HTERT RPE-1 (cell line): ENCODE data around the gene ERMAP.
"Not testable (repeated sequence)": the region's sequence is repeated elsewhere in the genome, so short reads cannot be mapped to it uniquely, and the experiment has no call there.

ENCODE experiments used
- in situ Hi-C: fragments of 300-500 bp; cut with MboI; formaldehyde crosslinking; loops from 4 replicates; pipeline ENCODE4 v1.14.3; 2020; ENCODE audit warnings: low sequenced_read_pairs

ERMAP gene

DNA sequence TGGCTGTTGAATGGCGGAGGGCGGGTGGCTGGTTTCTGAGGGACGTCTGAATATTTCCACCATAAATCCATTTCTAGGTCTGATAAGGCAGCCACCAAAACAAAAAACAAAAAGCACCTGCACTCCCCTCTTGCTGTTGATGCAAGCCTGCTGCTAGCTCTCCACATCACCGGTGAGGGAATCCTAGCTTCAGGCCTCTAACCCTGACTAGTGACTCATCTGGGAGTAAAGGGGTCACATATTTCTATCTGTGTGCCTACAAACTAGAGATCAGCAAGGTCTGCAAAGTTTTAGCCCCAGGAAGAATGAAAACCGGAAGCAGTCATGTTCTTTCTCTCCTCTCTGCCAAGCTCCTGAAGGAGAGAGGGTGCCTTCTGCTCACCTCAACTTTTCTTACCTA is 10.3 kb upstream of the ERMAP start:
- in situ Hi-C loops: no loop called here

DNA sequence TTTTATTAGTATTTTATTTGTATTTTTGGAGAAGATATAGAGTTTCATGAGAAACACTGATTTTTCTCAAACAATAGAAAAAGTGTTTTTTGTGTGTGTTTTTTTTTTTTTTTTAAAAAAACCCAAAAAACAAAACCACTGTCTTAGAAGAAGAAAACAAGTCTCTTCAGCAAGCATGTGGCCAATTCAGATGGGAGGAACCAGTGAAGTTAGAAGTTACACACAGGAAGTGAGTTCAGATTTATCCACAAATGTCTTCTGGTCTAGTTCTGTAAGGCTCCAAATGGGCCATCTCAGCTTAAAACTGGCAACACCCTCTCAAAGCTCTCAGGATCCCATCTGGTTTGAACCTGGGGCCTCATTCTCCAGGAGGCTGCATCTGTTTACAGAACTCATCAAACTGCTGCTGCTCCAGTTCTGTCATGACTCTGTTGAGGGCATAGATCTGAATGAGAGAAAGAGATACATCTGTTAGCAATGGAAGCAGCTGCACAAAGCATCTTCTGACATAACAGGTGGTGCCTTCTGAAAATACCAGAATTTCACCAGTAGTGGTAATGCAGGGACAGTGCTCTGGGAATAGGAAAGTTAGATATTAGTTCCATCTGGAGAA is 9.8 kb upstream of the ERMAP start:
- in situ Hi-C loops: no loop called here

DNA sequence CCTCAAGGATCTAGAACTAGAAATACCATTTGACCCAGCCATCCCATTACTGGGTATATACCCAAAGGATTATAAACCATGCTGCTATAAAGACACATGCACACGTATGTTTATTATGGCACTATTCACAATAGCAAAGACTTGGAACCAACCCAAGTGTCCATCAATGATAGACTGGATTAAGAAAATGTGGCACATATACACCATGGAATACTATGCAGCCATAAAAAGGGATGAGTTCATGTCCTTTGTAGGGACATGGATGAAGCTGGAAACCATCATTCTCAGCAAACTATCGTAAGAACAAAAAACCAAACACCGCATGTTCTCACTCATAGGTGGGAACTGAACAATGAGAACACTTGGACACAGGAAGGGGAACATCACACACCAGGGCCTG is 2.1 kb upstream of the ERMAP start:
- in situ Hi-C loops: not testable (repeated sequence)

DNA sequence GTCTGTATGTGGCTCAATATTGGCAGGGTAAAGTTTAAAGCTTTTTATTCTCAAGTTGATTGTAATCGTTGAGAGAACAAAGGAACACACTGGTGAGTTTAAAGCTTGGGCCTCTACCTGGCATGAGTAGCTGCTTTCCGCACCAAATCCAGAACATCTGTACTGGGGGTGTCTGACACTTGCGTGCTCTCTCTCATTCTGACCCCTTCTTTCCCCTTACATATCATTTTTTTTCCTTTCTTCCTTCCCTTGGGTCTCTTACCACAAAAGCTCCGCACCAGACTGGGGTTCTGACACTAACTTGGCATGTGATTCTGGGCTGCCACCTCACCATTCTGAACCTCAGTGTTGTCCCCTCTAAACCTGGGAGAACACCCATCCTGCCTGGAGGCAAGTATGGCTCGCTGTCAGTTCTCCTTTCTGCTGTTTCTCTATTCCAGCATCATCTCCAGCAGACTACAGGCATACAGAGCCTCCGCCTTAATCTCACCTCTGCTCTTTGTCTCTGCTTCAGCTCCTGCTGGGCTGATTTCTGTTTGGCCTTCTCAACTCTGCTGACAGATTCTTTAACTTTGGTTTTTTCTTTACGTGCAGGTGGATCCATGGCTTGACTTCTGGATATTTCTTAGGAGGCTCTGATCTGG is 859 bp upstream of the ERMAP start:
- in situ Hi-C loops: no loop called here

DNA sequence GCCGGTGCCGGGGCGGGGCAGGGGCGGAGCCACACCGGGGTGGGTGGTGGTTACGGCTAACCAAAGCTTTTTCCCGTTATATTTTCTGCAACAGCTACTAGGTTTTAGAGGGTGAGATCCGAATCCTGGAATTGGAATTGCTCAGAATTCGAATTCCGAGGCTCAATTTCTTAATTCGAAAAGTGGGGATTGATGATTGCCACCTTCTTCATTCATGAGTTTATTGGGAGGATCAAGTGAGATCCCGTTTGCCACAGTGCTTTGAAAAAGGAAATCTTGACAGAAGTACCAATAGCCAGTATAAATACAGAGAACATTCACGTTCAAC is 482 bp downstream of the ERMAP start:
- in situ Hi-C loops: no loop called here

DNA sequence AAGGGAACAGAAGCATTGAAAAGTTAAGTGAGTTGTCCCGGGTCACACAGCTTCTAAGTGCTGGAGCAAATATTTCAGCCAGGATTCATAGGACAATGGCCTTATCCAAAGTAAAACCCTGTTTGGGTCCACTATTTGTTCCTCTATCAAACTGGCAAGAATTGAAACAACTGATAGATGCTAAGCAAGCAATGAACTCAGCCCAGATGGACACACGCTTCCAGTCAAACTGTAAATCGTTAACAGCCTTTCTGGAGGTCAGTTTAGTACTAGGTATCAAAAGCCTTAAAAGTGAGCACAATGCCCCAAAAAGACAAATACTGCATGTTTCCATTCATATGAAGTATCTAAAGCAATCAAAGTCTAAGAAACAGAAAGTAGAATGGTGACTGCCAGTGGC is 1.1 kb downstream of the ERMAP start:
- in situ Hi-C loops: no loop called here

DNA sequence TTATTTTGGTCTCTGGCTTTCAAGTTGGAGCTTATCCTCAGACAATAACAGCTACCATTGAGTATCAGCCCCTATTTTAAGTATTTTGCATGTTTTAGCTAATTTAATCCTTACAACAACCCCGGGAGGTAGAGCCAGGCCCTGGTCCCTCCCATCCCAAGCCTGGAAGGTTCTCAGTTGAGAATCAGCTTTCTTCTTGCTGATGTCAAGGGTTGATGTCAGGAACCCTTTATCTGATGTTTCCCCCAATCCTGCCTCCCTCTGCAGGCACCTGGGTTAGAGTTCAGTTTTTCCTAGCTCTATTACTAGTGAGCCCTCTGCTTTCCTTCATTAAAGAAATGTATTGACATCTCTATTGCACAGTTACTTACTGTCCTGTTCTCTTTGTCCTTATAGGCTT is 3.9 kb downstream of the ERMAP start:
- in situ Hi-C loops: no loop called here

DNA sequence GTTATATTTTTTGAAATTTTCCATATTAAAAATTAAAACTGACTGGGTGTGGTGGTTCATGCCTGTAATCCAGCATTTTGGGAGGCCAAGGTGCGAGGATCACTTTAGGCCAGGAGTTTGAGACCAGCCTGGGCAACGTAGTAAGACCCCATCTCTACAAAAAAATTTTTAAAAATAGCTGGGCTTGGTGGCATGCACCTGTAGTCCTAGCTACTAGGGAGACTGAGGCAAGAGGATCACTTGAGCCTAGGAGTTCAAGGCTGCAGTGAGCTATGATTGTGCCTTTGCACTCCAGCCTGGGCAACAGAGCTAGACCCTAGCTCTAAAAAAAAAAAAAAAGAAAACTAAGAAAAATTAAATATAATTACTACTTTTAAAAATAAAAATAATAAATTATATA is 4.8 kb downstream of the ERMAP start:
- in situ Hi-C loops: no loop called here

DNA sequence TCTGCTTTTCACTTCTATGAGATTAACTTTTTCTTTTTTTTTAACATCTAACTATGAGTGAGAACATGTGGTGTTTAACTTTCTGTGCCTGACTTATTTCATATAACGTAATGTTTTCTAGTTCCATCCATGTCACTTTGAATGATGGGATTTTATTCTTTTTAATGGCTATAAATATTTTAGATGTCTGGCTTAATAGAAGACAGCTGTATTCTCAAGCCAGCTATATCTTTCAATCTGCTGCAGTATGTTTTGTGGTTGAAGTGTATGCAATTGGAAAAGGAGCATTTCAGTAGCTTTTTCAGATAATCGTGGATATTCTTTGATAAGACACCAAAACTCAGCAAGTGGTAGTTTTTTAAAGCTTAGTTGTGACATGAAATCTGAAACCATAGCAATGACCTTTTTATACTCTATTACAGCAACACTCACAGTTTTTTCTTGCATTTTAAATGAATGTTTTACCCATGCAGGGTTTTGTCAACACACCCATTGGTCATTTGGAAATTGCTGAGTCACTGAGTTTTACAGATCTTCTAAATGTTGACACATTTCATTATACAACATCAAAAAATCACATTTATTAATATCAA is 6.0 kb downstream of the ERMAP start:
- in situ Hi-C loops: no loop called here

DNA sequence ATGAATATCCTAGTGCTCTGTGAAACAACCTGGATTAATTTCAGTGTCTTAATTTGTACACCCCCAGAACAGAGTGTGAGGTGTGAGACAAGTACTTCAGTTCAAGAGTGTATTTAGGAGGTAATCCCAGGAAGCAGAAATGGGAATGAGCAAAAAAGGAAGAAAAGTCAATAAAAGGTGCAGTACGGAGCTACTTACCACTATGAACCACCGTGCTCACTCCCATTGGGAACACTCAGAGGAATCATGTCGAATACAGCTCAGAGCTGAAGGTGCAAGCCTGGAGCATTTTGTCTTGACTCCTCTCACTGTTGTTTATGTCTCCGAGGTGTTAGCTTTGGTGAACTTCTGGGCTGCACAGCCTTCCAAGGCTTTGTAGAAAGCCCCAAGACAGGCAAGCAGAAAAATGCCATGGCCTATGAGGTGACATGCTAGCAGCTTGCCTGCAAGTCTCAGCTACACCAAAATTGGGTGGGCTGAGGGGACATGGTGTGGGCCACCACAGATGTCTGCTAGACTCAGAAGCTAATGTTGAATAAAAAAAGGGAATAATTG is 7.6 kb downstream of the ERMAP start:
- in situ Hi-C loops: no loop called here

DNA sequence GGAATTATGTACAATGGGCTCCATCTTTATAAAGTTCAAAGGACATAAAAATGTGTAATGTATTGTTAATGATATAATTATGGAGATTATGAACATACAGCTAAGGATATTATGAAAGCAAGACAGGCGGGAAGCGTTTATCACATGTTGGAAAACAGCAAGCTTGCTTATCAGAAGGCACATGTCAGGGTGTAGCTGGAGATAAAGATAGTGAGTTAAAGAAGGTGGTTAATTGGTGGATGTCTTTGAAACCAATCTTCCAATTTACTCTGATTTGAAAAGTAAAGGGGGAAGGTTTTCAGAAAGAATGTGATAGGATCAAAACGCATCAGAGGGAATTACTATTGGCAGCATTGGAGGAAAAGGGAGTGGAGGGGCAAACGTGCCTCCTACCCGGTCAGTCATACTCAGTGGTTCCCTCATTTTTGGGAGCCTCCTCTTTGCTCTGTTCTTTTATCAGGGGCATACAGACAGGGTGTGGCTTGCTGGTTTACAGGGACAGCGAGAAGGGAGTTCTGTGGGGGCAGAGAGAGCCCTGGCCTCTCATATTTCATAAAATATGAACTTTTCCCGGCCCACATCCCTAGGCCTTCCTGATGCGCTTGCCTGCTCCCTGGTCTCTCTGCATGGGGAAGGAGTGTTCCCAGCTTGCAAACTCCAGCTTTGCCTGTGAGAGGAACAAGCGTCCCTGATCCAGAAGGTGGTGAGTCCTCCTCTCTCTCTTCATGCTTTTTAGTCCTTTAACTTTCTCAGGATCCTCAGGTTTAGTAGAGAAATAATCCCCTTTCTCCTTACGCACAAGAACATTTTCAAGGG is 8.3 kb downstream of the ERMAP start:
- in situ Hi-C loops: no loop called here

DNA sequence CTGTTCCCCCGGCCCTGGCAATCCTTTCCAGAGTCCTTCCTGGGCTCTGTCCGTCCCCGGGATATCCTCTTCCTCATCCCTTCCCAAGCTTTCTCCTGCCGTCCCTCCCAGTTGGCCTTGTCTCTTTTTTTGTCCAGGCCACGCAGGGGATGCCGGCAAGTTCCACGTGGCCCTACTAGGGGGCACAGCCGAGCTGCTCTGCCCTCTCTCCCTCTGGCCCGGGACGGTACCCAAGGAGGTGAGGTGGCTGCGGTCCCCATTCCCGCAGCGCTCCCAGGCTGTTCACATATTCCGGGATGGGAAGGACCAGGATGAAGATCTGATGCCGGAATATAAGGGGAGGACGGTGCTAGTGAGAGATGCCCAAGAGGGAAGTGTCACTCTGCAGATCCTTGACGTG is 13.7 kb downstream of the ERMAP start:
- in situ Hi-C loops: no loop called here

DNA sequence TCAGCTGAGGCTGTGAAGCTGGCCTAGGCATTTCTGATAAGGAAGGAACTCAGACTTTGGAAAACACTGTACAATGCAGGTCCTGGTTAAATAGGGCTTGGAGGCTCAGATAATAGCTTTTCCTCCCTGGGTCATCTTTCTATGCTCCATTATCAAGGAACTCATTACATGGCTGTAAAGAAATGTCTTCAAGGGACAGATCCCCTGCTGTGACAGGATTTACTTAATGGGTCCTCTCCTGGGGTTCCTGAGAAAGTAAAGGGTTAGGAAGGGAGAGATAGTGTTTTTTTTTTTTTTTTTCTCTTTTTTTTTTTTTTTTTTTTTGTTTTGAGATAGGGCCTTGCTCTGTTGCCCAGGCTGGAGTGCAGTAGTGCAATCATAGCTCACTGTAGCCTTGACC is 14.4 kb downstream of the ERMAP start:
- in situ Hi-C loops: no loop called here

DNA sequence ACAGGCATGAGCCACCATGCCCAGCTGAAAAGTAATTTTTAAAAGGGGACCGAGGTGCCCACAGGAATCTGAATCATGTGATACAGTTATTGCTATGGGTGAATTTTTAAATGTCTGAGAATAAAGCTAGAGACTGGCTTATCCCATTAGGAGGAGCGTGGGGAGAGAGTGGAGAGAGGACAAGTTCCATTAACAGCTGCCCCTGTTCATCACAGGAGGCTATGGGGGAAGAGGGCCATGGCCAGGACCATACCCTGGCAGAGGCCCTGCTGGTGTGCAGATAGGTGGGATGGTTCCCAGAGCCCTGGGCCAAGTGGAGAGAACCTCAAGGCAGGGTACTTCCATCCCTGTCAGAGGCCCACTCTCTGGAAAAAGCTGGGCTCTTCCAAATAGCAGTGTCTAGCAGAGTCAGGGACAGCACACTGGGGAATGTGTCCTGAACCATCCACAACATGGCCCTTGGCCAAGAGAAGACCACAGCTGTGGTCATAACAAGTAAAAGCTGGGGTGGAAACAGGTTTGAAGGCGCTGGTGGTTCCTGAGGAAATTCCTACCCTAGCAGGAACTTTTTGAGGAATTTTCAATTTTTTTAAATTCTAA is 15.8 kb downstream of the ERMAP start:
- in situ Hi-C loops: no loop called here

DNA sequence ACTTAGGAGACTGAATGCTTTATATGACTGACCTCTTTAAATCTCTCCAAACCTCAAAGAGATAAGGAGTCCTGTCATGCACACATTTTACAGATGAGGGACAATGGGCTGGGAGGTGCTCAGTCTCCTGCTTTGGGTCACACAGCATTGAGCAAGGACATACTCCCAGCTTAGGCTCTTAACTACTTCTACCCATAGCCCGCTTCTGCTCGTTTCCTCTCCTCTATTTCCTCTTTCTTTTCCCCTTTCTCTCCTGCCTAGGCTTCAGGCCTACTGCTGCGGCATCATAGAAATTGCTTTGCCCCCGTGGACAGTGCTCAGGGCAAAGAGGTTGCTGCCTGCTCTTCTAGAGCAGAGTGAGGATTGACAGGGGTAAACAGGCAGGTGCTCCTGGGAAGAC is 17.1 kb downstream of the ERMAP start:
- in situ Hi-C loops: no loop called here

DNA sequence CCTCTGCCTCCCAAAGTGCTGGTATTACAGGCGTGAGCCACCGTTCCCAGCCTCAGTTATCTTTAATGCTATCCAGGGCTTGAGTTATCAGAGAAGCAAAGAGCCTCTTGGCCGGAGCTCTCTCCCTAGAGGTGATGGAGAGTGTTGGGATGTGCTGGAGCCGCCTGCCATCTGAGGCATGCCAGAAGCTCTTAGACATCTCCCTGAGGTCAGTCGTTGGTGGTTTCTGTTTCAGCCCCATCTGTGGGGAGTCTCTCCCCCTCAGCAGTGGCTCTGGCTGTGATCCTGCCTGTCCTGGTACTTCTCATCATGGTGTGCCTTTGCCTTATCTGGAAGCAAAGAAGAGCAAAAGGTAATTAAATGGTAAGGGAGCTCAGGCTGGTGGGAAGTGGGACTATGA is 17.9 kb downstream of the ERMAP start:
- in situ Hi-C loops: no loop called here

DNA sequence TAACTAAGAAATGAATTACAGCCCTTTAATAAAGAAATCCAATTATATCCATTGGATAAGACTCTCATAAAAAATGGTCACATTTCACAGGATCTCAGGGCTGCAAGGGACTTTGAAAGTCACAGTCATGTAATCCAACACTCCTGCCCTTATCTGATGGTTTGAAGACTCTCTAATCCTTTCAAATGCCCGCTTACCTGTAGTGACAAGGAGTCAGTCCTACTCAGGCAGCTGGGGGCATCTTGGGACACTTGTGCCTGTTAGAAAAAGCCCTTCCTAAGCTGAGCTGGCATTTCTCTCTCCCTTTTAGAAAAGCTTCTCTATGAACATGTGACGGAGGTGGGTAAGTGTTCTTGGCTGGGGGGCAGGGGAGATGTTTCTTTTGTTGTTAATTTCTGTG is 18.5 kb downstream of the ERMAP start:
- in situ Hi-C loops: no loop called here

DNA sequence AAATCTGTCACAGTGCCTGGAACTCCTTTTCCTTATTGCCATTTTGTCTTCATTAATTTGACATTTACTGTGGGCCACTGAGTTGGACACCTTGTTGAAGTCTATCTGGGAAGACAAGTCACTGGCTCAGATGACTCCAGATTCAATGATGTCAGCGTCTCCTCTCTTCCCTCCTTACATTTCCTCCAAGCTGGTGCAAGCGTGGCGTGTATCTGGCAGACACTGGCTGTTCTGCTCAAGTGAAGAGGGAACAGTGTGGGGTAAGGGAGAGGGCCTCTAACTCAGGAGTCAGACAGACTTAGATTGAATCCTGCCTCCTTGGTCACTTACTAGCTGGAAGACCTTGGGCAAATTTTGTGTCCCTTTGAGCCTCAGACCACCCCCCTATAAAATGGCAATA is 20.8 kb downstream of the ERMAP start:
- in situ Hi-C loops: no loop called here

DNA sequence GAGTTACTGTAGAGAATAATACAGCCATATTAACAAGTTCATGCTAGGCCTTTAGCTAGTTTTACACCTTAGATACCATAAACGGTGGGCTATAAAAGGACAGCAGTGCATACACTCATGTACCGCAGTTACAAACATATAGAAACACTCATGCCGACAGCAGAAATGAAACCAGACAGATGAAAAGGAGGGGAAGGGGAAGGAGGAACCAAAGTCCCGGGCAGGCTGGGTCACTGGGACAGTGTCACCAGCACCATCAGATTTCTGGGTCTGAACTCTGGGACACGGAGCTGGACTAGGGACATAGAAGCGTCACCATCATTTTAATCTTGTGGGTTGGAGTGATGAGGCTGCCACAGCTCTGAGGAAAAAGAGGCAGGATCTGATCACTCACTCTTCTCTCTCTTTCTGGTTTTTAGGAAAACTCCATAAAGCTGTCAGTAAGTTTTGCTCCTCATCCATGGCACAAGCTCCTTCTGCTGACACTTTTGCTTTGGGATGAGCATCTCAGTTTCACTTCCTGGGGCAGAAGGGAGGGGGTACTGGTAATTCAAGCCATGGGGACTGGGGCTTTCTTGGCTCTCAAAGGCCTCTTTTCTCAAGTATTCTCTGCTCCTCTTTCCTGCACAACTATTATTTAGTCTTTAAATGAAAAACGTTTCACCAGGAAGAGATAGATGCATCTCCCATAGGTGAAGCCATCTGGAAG is 21.7 kb downstream of the ERMAP start:
- in situ Hi-C loops: no loop called here

DNA sequence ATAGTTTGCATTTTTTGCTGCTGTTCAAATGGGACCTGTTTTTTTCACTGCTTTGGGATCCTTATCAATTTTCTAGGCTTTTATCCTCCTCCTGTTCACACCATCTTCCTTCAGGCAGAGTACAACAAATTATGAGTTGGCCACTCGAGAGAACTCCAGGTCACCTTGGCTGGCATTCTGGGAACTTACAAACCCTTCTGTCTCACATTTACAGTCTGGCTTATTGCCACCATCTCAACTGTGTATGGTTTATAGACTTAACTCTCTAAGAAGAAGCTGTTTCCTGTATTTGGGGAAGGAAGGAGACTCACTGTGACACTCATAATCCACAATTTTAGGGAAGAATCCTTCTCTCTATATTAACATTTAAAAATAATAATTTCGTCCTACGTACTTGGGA is 24.1 kb downstream of the ERMAP start:
- in situ Hi-C loops: no loop called here
